ENCODE data around the gene UBLCP1.

UBLCP1 gene

DNA sequence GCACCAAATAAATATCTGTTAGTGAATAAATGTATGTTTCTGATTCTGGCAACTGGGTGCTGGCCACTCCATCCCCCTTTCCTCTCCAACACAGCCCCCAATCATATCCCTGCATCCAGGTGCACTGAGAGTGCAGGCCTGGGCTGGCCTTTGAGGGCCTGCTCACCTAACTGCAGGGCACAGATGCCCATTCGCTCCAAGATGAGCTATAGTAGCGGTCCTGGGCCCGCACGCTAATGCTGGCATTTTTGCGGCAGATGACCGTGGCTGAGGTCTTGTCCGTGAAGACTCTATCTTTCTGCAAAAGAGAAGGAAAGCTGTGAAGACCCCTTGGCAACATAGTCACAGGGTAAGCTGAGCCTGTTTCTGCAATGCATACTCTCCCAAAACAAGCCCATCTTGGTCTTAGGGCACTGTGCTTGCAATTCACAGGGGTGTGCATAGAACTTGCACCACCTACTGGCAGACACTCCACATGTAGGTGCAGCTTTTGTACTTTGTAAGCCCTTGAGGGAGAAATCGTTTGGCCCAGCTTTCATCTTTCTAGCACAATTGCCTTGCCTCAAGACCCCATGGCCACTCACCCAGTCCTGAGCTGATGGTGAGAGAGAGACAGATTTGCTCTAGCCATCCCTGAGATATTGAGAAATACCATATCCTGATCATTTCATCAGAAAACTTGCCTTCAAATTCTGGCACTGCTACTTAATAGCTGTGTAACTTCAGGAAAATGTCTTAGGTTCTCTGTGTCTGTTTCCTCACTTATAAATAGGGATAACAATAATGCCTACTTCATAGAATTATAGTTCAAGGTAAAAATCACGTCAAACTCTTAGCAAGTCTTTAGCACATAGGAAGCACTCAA, 53.7 kb downstream of the UBLCP1 start:
- no peak overlapping the region for H3K9ac ChIP-seq (ENCODE audit: low read length)
- H3K9me3 ChIP-seq (ENCODE audit: low read length): no peaks in the 10 kb centered on the region
- H3K27me3 ChIP-seq (ENCODE audit: control insufficient read depth in 1 of 2, insufficient read depth in 2 of 2, low read length in 2 of 2): peaks cover 3 to 5% of the 10 kb centered on the region in 2 donors
- no peaks in the 10 kb centered on the region for H3K4me1 ChIP-seq (ENCODE audit: insufficient read depth, low read length)
- no peaks in the 10 kb centered on the region for H3K36me3 ChIP-seq (ENCODE audit: insufficient read depth, low read length)
- H3K4me3 ChIP-seq (ENCODE audit: low read depth in 1 of 2, low read length in 2 of 2): no peak overlapping the region
- H3K27ac ChIP-seq (ENCODE audit: low read depth, low read length): no peak overlapping the region

DNA sequence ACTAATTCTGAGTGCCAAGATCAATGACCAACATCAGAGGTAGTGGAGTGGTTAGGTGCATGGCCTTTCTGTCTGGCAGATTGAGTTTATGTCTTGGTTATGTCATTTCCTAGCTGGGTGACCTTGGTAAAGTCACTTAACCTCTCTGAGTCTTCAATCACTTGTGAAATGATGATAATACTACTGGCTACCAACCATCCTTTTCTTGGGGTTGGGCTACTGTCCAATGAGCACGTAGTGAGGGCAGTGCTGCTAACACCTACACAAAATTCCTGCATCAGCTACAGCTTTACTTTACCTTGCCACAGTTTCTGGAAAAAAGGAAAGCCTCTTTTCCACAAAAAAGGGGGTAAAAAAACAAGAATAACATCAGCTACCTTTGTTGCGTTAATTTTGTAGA, 54.8 kb downstream of the UBLCP1 start:
- Histone ChIP-seq H3K4me1 (ENCODE audit: insufficient read depth, low read length) (no peaks in the 10 kb centered on the region), H3K9me3 (ENCODE audit: low read length) (no peaks in the 10 kb centered on the region), H3K4me3 (ENCODE audit: low read depth in 1 of 2, low read length in 2 of 2) (no peak overlapping the region), H3K27ac (ENCODE audit: low read depth, low read length) (no peak overlapping the region), H3K9ac (ENCODE audit: low read length) (no peak overlapping the region), H3K27me3 (ENCODE audit: control insufficient read depth in 1 of 2, insufficient read depth in 2 of 2, low read length in 2 of 2) (no peaks in the 10 kb centered on the region), H3K36me3 (ENCODE audit: insufficient read depth, low read length) (no peaks in the 10 kb centered on the region)

GRCh38 chr5:159318448-159318847, 55.4 kb downstream of the UBLCP1 start:
- H3K36me3 ChIP-seq (ENCODE audit: insufficient read depth, low read length): no peaks in the 10 kb centered on the region
- no peaks in the 10 kb centered on the region for H3K27me3 ChIP-seq (ENCODE audit: control insufficient read depth in 1 of 2, insufficient read depth in 2 of 2, low read length in 2 of 2)
- no peaks in the 10 kb centered on the region for H3K9me3 ChIP-seq (ENCODE audit: low read length)
- H3K4me3 ChIP-seq (ENCODE audit: low read depth in 1 of 2, low read length in 2 of 2): no peak overlapping the region
- H3K9ac ChIP-seq (ENCODE audit: low read length): no peak overlapping the region
- no peaks in the 10 kb centered on the region for H3K4me1 ChIP-seq (ENCODE audit: insufficient read depth, low read length)
- H3K27ac ChIP-seq (ENCODE audit: low read depth, low read length): no peak overlapping the region

GRCh38 chr5:159319363-159319762, 56.3 kb downstream of the UBLCP1 start:
- H3K27me3 ChIP-seq (ENCODE audit: control insufficient read depth in 1 of 2, insufficient read depth in 2 of 2, low read length in 2 of 2): no peaks in the 10 kb centered on the region
- no peak overlapping the region for H3K27ac ChIP-seq (ENCODE audit: low read depth, low read length)
- no peaks in the 10 kb centered on the region for H3K36me3 ChIP-seq (ENCODE audit: insufficient read depth, low read length)
- H3K4me3 ChIP-seq (ENCODE audit: low read depth in 1 of 2, low read length in 2 of 2): no peak overlapping the region
- no peaks in the 10 kb centered on the region for H3K4me1 ChIP-seq (ENCODE audit: insufficient read depth, low read length)
- no peak overlapping the region for H3K9ac ChIP-seq (ENCODE audit: low read length)
- no peaks in the 10 kb centered on the region for H3K9me3 ChIP-seq (ENCODE audit: low read length)

DNA sequence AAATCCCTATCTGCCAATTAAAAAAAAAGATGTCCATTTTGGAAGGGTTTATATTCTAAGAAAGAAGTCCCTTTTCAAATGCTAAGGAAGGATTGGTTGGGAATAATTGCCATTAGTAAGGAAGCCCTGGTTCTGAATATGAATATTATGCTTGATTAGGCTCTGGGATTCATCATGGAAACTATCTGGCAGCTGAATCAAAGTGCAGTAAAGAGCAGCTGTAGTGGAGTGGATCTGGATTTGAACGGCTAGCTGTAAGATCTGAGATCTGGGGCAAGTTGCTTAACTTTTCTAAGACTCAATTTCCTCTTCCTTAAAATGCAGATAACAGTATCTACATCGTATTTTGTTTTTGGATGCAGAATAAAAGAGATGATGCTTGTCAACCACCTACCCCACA, 56.7 kb downstream of the UBLCP1 start:
- Histone ChIP-seq H3K27me3 (ENCODE audit: control insufficient read depth in 1 of 2, insufficient read depth in 2 of 2, low read length in 2 of 2) (no peaks in the 10 kb centered on the region), H3K36me3 (ENCODE audit: insufficient read depth, low read length) (no peaks in the 10 kb centered on the region), H3K4me1 (ENCODE audit: insufficient read depth, low read length) (no peaks in the 10 kb centered on the region), H3K4me3 (ENCODE audit: low read depth in 1 of 2, low read length in 2 of 2) (no peak overlapping the region), H3K27ac (ENCODE audit: low read depth, low read length) (no peak overlapping the region), H3K9me3 (ENCODE audit: low read length) (no peaks in the 10 kb centered on the region), H3K9ac (ENCODE audit: low read length) (no peak overlapping the region)

DNA sequence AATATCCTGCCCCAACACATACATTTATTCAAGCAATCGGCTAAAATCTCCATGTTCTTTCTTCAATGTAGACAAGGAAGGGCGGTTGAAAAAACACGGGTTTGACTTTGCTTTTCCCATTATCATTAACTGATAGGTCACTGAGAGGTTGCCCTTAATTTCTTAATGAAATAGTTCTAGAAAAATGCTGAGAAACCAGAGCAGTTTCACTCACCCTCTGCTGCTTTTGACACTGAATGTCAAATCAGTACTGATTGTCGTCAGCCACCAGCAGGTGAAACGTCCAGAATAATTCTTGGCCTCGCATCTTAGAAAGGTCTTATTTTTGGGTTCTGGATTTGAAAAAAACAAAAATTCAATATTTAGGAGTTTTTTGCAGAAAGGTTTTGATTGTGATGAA, 59.1 kb downstream of the UBLCP1 start:
- Histone ChIP-seq H3K27ac (ENCODE audit: low read depth, low read length) (no peak overlapping the region), H3K4me1 (ENCODE audit: insufficient read depth, low read length) (no peaks in the 10 kb centered on the region), H3K36me3 (ENCODE audit: insufficient read depth, low read length) (no peaks in the 10 kb centered on the region), H3K4me3 (ENCODE audit: low read depth in 1 of 2, low read length in 2 of 2) (no peak overlapping the region), H3K9ac (ENCODE audit: low read length) (no peak overlapping the region), H3K9me3 (ENCODE audit: low read length) (no peaks in the 10 kb centered on the region), H3K27me3 (ENCODE audit: control insufficient read depth in 1 of 2, insufficient read depth in 2 of 2, low read length in 2 of 2) (no peaks in the 10 kb centered on the region)

- H3K27me3 ChIP-seq (ENCODE audit: control insufficient read depth in 1 of 2, insufficient read depth in 2 of 2, low read length in 2 of 2): peaks cover 5 to 6% of the 10 kb centered on the region in 2 donors
- no peaks in the 10 kb centered on the region for H3K4me1 ChIP-seq (ENCODE audit: insufficient read depth, low read length)
- H3K9ac ChIP-seq (ENCODE audit: low read length): no peak overlapping the region
- H3K36me3 ChIP-seq (ENCODE audit: insufficient read depth, low read length): no peaks in the 10 kb centered on the region
- H3K4me3 ChIP-seq (ENCODE audit: low read depth in 1 of 2, low read length in 2 of 2): no peak overlapping the region
- H3K27ac ChIP-seq (ENCODE audit: low read depth, low read length): no peak overlapping the region
- H3K9me3 ChIP-seq (ENCODE audit: low read length): no peaks in the 10 kb centered on the region
Observed at GRCh38 chr5:159324102-159324755, 61.1 kb downstream of the UBLCP1 start.

DNA sequence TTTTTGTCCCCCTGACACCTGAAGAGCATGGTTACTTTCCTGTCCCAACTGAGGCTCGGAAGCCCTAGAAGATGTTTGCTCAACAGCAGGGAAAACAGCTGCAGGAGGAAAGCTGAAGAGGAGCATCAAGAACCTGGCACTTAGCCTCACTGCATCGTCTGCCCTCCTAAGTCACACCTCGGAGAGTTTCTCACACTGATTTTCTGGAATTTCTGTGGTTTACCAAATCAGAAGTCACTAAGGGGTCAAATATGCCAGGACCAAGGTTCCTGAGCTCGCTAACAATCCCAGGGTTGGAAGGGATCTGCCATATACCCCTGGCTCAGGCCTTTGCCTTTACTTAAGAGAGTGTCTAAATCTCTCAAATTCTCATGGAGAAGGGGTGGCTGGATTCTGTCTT, 61.9 kb downstream of the UBLCP1 start:
- Histone ChIP-seq H3K27me3 (ENCODE audit: control insufficient read depth in 1 of 2, insufficient read depth in 2 of 2, low read length in 2 of 2) (peaks cover 5 to 6% of the 10 kb centered on the region in 2 donors), H3K4me3 (ENCODE audit: low read depth in 1 of 2, low read length in 2 of 2) (no peak overlapping the region), H3K9ac (ENCODE audit: low read length) (no peak overlapping the region), H3K27ac (ENCODE audit: low read depth, low read length) (no peak overlapping the region), H3K36me3 (ENCODE audit: insufficient read depth, low read length) (no peaks in the 10 kb centered on the region), H3K4me1 (ENCODE audit: insufficient read depth, low read length) (no peaks in the 10 kb centered on the region), H3K9me3 (ENCODE audit: low read length) (no peaks in the 10 kb centered on the region)

GRCh38 chr5:159330131-159330800, 67.2 kb downstream of the UBLCP1 start, which contains the start of gene IL12B:
Gene IL12B (minus strand): TSS chr5:159330487. CDS start chr5:159326782, 3,705 bp downstream.
- Histone ChIP-seq H3K4me3 (ENCODE audit: low read depth in 1 of 2, low read length in 2 of 2) (no peak within 1 kb of the TSS), H3K36me3 (ENCODE audit: insufficient read depth, low read length) (no peaks in the 10 kb centered on the region), H3K4me1 (ENCODE audit: insufficient read depth, low read length) (no peaks in the 10 kb centered on the region), H3K27me3 (ENCODE audit: control insufficient read depth in 1 of 2, insufficient read depth in 2 of 2, low read length in 2 of 2) (peaks cover 6 to 16% of the 10 kb centered on the region in 2 donors), H3K9me3 (ENCODE audit: low read length) (no peaks in the 10 kb centered on the region), H3K27ac (ENCODE audit: low read depth, low read length) (no peak within 1 kb of the TSS), H3K9ac (ENCODE audit: low read length) (no peak within 1 kb of the TSS)

DNA sequence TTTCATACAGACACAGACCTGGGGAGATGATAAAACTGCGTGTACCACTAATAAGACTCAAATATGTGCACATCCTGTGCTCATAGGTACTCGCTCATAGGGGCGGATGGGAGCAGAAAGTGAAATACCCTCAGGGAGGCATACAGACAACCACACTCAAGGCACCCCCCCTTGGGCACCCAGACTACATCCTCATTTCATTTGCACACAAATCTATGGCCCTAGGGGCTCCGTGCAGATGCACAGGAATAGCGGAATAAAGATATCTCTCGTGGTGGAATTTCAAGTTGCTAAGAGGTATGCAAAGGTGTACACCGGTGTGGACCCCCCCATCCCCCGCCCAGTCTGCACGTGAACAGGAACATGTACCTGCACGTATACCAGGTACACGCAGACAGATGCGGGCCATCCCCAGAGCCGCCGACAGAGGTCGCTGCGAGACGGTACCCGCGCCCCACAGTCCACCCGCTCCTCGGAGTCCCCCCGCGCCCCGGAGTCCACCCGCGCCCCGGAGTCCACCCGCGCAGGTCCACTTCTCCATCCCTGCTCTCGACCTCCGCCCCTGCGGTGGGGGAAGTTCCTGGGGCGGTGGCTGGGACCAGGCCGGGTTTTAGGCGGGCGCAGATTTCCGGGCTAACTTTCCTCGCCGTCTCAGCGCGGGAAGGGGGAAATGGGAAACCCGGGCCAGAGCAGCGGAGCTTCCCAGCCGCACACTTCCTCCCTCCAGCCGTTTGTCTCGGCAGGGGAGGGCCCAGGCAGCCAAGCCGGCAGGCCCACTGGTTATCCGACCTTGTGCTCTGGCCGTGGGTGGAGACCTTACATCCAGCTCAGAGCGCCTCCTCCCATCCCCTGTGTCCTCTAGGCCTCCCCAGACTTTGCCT, 68.2 kb downstream of the UBLCP1 start:
- Histone ChIP-seq H3K4me1 (ENCODE audit: insufficient read depth, low read length) (no peaks in the 10 kb centered on the region), H3K27ac (ENCODE audit: low read depth, low read length) (no peak overlapping the region), H3K9ac (ENCODE audit: low read length) (no peak overlapping the region), H3K27me3 (ENCODE audit: control insufficient read depth in 1 of 2, insufficient read depth in 2 of 2, low read length in 2 of 2) (peaks cover 6 to 16% of the 10 kb centered on the region in 2 donors), H3K36me3 (ENCODE audit: insufficient read depth, low read length) (no peaks in the 10 kb centered on the region), H3K4me3 (ENCODE audit: low read depth in 1 of 2, low read length in 2 of 2) (no peak overlapping the region), H3K9me3 (ENCODE audit: low read length) (no peaks in the 10 kb centered on the region)
